HEK293T (cell line): ENCODE data around the gene OR51B4.

ENCODE experiments used
- CTCF ChIA-PET: fragments of 350-600 bp; formaldehyde crosslinking; extraction: SDS; loops from one replicate; lab custom pipeline; 2021; ENCODE audit warnings: antibody characterized with exemption, inconsistent platforms; lab: Yijun Ruan, JAX
- POLR2A ChIA-PET: fragments of 350-600 bp; formaldehyde crosslinking; extraction: SDS; loops from one replicate; lab custom pipeline; 2020; ENCODE audit warnings: antibody characterized with exemption, inconsistent platforms; lab: Yijun Ruan, JAX
- DNase-seq: peaks from one replicate; pipeline ENCODE4 v3.0.0; 2012; ENCODE audit warnings: mixed read lengths; ENCODE audit errors: extremely low spot score
- ARNT ChIP-seq: fragments of 450-650 bp; IDR thresholded peaks from 2 replicates; pipeline ENCODE4 v1.6.1; 2017; ENCODE audit warnings: mild to moderate bottlenecking
- BHLHE40 ChIP-seq: fragments of 450-650 bp; IDR thresholded peaks from 2 replicates; pipeline ENCODE4 v1.6.1; 2016; ENCODE audit warnings: mild to moderate bottlenecking, moderate library complexity, borderline replicate concordance
- CTBP1 ChIP-seq: fragments of 450-650 bp; IDR thresholded peaks from 2 replicates; pipeline ENCODE4 v1.6.1; 2016; ENCODE audit warnings: borderline replicate concordance
- ELF4 ChIP-seq: fragments of 450-650 bp; IDR thresholded peaks from 2 replicates; pipeline ENCODE4 v1.6.1; 2017; ENCODE audit warnings: antibody characterized with exemption
- FOXA1 ChIP-seq: fragments of 450-650 bp; IDR thresholded peaks from 2 replicates; pipeline ENCODE4 v1.6.1; 2016; ENCODE audit warnings: mild to moderate bottlenecking
- FOXK2 ChIP-seq: fragments of 450-650 bp; IDR thresholded peaks from 2 replicates; pipeline ENCODE4 v1.6.1; 2016; ENCODE audit warnings: mild to moderate bottlenecking
- FOXM1 ChIP-seq: fragments of 450-650 bp; IDR thresholded peaks from 2 replicates; pipeline ENCODE4 v1.6.1; 2017; ENCODE audit warnings: mild to moderate bottlenecking, borderline replicate concordance
- HDGF ChIP-seq: fragments of 450-650 bp; IDR thresholded peaks from 2 replicates; pipeline ENCODE4 v1.6.1; 2017; ENCODE audit warnings: antibody characterized with exemption, borderline replicate concordance
- L3MBTL2 ChIP-seq: fragments of 450-650 bp; conservative IDR thresholded peaks from 2 replicates; pipeline ENCODE4 v1.6.1; 2016; ENCODE audit warnings: mild to moderate bottlenecking
- LEF1 ChIP-seq: fragments of 450-650 bp; IDR thresholded peaks from 2 replicates; pipeline ENCODE4 v1.6.1; 2017; ENCODE audit warnings: mild to moderate bottlenecking, borderline replicate concordance
- NFRKB ChIP-seq: fragments of 450-650 bp; IDR thresholded peaks from 2 replicates; pipeline ENCODE4 v1.6.1; 2016; ENCODE audit warnings: mild to moderate bottlenecking, moderate library complexity
- SP1 ChIP-seq: fragments of 450-650 bp; IDR thresholded peaks from 2 replicates; pipeline ENCODE4 v1.6.1; 2017
- SUZ12 ChIP-seq: fragments of 450-650 bp; IDR thresholded peaks from 2 replicates; pipeline ENCODE4 v1.6.1; 2016; ENCODE audit warnings: mild to moderate bottlenecking
- TARDBP ChIP-seq: fragments of 450-650 bp; IDR thresholded peaks from 2 replicates; pipeline ENCODE4 v1.6.1; 2016
- ZNF384 ChIP-seq: fragments of 450-650 bp; IDR thresholded peaks from 2 replicates; pipeline ENCODE4 v1.6.1; 2016
- TF ChIP-seq, protein P1 (sequence below): fragments of 450-650 bp; IDR thresholded peaks from 2 replicates; pipeline ENCODE4 v1.6.1; 2016

Gene OR51B4

DNA sequence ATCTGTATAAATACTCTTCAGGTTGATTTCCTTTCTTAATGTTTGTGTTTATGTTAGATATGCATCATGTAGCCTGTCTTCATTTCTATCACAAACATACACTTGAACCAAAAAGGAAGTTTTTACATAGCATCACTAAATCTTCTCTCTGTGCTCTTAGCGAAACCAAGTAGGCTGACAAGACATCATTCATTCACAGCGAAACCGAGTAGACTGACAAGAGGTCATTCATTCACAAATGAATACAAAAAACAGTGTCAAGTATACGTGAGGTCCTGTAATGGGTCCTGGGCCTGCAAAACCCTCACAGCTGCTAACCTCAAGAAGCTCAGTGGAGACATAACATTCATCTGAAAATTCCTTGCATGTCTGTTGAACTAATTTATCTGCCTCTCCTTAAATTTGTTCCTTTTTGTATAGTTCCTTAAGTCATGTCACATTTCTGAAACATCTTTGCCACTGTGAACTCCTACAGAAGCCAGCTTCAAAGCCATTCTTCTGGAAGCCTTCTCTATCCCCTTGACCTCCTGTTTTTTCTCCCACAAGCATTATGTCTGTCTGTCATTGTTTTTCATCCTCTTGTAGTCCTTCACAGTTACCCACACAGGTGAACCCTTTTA, 22.2 kb downstream of the OR51B4 start:
- ChIA-PET POLR2A (no interaction called here), CTCF (no interaction called here)
- no peak for DNase-seq
- TF ChIP-seq FOXM1 (no peak), LEF1 (no peak), ELF4 (no peak), SP1 (no peak), TARDBP (no peak), ZNF384 (no peak), L3MBTL2 (no peak), BHLHE40 (no peak), CTBP1 (no peak), FOXK2 (no peak), SUZ12 (no peak), NFRKB (no peak), FOXA1 (no peak), ARNT (no peak)
- TF ChIP-seq, protein P1, sequence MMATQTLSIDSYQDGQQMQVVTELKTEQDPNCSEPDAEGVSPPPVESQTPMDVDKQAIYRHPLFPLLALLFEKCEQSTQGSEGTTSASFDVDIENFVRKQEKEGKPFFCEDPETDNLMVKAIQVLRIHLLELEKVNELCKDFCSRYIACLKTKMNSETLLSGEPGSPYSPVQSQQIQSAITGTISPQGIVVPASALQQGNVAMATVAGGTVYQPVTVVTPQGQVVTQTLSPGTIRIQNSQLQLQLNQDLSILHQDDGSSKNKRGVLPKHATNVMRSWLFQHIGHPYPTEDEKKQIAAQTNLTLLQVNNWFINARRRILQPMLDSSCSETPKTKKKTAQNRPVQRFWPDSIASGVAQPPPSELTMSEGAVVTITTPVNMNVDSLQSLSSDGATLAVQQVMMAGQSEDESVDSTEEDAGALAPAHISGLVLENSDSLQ: no peak

DNA sequence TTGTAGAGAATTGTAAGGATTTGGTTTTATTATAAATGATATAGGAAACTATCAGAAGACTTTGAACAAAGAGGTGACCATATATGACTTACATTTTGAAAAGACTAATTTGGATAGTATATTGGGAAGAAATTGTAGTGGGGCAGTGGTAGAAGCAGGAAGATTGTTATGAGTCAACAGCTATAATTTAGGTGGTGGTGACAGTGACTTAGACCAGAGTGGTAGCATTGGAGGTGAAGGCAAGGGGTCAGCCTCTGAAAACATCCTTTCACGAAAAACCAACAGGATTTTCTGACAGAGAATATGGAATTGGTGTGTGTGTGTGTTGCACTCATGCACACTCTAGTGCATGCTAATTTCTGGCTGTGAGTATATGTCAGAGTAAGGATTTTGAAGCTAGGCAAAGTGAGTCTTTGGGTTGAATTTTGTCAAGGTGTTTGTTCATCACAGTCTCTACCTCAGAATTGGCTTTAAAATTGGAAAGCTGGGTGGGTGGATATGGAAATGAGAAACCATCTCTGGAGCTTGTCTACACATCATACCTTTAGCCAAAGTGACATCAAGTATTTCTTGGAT, 23.9 kb downstream of the OR51B4 start:
- POLR2A ChIA-PET: no interaction called here
- CTCF ChIA-PET: no interaction called here
- no peak for DNase-seq
- TF ChIP-seq SUZ12: no peak

DNA sequence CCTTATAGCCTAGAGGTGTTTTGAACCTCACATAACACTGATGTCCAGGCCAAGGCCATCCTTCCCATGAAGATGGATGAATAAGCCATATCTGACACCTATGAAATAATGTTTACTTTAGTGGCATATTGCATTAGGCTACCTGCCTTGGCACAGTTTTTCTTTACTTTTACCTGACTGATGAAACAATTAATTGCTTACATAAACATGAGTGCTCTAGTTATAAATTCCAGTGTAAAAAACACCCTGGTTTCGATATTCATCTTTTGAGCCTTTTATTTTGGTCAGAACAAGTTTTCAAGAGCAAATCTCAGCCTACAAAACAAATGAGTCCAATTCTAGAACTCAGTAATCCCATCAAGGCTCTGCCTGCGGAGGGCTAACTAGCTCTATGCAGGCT, 25.0 kb downstream of the OR51B4 start:
- no peak for DNase-seq
- ChIA-PET POLR2A (no interaction called here), CTCF (no interaction called here)
- TF ChIP-seq SUZ12 (no peak), BHLHE40 (no peak), ZNF384 (no peak), HDGF (no peak), LEF1 (no peak), FOXA1 (no peak), TARDBP (no peak)

DNA sequence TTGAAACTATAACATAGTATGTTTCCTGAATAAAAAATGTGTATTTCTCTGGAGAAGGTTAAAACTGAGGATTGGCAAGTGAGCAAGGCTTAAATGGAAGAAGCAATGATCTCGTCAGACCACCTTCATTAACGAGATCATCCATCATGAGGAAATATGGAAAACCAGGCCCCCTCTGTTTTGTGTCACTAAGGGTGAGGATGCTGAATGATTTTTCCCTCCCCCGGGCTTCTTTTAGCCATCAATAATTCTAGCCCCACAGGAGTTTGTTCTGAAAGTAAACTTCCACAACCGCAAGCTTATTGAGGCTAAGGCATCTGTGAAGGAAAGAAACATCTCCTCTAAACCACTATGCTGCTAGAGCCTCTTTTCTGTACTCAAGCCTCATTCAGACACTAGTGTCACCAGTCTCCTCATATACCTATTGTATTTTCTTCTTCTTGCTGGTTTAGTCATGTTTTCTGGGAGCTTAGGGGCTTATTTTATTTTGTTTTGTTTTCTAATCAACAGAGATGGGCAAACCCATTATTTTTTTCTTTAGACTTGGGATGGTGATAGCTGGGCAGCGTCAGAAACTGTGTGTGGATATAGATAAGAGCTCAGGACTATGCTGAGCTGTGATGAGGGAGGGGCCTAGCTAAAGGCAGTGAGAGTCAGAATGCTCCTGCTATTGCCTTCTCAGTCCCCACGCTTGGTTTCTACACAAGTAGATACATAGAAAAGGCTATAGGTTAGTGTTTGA, 26.2 kb downstream of the OR51B4 start:
- ChIA-PET CTCF (no interaction called here), POLR2A (no interaction called here)
- TF ChIP-seq L3MBTL2 (no peak), NFRKB (no peak)
- TF ChIP-seq, protein P1: no peak
- no peak for DNase-seq

DNA sequence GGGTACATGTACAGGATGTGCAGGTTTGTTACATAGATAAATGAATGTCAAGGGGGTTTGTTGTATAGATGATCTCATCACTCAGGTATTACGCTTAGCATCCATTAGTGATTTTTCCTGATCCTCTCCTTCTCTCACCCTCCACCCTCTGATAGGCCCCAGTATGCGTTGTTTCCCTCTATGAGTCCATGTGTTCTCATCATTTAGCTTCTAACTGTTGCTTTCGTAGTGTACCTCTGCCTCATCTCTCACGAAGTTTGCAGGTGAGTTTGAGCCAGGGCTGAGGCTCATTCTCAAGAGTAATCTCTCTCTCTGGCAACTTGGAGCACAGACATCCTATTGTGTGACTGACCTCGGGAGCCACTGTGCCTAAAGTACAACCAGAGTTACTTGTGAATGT, 27.4 kb downstream of the OR51B4 start:
- CTCF ChIA-PET: no interaction called here
- POLR2A ChIA-PET: no interaction called here
- no peak for DNase-seq
- no peak for TF ChIP-seq CTBP1
- no peak for TF ChIP-seq HDGF
- TF ChIP-seq FOXM1: no peak
- no peak for TF ChIP-seq ELF4
- no peak for TF ChIP-seq LEF1
- TF ChIP-seq NFRKB: no peak
- no peak for TF ChIP-seq FOXK2
- no peak for TF ChIP-seq BHLHE40
- no peak for TF ChIP-seq SP1
- no peak for TF ChIP-seq FOXA1
- no peak for TF ChIP-seq SUZ12
- no peak for TF ChIP-seq ARNT
- TF ChIP-seq L3MBTL2: no peak

DNA sequence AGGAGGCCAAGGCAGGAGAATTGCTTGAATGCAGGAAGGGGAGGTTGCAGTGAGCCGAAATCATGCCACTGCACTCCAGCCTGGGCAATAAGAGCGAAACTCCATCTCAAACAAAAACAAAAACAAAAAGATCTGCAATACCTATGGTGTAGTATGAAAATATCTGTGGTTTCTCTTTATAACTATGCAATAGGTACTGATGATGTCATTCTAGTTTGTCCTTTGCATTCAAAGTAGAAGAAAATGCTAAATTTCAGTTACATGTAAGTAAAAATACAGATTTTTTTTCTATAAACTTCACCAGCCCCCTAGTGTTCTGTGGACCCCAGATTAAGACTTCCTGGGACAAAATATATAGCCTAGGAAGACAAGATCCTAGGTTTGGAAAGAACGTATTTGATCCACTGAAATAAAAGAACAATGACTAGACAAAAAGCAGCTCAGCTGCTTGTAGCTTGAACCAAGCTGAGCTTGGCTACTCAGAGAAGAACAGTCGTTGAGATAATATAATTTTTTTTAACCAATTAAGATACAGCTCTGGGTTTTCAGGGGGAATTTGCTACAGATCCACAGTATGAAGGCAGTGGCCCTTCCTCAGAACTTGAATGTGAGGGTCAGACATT, 29.2 kb downstream of the OR51B4 start:
- ChIA-PET CTCF (no interaction called here), POLR2A (no interaction called here)
- DNase-seq: no peak
- TF ChIP-seq FOXK2: no peak
- no peak for TF ChIP-seq LEF1
- no peak for TF ChIP-seq L3MBTL2
- TF ChIP-seq CTBP1: no peak
- no peak for TF ChIP-seq SUZ12
- no peak for TF ChIP-seq HDGF
- TF ChIP-seq ELF4: no peak
- no peak for TF ChIP-seq NFRKB
- no peak for TF ChIP-seq FOXA1
- no peak for TF ChIP-seq SP1
- TF ChIP-seq TARDBP: no peak
- no peak for TF ChIP-seq ZNF384
- TF ChIP-seq, protein P1: no peak
- no peak for TF ChIP-seq FOXM1
- TF ChIP-seq BHLHE40: no peak
- no peak for TF ChIP-seq ARNT
